Dedifferentiated amniotic fluid mesenchymal stem cell (primary cell): Measurements from ENCODE around the gene LRRC10B.

Source experiments
- DNase-seq: peaks from one replicate; pipeline ENCODE4 v3.0.0-alpha.2; 2016; ENCODE audit errors: extremely low spot score

The LRRC10B gene

DNA sequence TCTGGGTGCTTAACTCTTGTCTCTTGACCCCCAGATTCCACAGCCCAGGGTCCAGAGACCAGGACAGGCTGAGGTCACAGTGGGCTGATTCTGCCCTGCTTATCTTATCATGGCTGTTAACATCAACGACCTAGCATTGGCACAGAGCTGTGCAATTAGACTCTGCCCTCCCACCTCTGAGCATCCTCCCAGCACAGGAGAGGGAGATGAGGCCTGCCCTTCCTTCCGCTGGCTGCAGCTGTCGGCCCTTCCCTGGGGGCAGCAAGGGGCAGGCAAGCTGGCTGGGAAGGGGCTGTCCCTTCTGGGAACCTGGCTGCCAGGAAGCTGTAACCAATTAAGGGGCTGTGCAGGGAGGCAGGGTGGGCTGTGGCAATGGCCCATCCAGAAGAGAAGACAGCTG is 22.5 kb downstream of the LRRC10B start:
- no peak for DNase-seq

DNA sequence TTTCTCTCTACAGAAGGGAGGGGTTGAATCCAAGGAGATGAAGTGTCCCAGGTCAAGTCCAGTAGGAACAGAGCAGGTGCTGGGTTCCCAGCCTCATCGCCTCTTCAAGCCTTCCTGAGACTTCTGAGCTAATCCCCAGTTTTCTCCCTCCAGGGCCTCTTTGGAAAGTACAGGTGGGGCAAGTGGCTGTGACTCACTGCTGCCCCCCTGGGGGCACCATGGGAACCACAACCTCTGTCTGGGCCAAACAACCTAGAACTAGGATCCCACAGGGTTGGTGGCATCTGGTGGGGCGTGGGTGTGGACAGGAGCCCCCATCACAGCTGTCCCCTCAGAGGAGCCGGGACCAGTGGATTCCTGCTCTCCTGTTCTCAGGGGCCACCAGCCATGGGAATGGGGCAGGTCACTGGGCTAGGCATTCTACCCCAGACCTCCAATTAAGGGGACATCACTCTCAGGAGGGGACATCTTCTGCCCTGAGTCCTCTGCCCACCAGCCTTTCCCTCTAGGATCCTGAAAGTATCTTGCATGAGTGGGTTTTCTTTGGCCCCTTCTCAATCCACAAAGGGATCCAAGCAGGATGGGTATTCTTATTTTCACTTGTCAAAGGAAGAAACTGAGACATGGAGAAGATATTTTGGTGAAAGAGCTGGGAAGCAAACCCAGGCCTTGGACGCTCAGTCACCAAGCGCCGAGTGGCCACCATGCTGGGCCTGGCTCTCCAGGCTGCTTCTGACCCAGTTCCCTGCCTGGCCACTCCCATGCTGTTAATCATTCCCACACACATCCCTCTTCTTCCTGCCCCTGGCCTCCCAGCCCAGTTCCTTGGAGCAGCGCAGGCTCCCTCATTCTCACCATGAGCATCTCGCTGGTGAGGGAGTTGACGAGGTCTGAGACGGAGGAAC is 23.8 kb downstream of the LRRC10B start:
- DNase-seq: no peak

DNA sequence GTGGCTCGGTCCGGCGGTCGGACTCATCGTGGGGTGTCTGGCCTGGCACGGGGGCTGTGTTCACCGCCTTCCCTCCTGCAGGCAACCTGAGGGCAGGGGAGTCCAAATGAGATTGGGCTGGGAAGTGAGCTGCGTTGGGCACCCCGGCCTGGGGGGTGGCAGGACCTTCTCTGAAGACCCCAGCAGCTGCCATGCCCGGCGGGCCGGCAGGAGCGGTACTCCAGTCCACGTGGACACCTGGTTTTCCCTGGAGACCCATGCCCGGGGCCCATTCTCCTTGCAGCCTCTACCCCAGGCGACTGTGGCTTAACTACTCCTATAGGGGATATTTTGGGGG is 24.5 kb downstream of the LRRC10B start:
- DNase-seq: no peak

DNA sequence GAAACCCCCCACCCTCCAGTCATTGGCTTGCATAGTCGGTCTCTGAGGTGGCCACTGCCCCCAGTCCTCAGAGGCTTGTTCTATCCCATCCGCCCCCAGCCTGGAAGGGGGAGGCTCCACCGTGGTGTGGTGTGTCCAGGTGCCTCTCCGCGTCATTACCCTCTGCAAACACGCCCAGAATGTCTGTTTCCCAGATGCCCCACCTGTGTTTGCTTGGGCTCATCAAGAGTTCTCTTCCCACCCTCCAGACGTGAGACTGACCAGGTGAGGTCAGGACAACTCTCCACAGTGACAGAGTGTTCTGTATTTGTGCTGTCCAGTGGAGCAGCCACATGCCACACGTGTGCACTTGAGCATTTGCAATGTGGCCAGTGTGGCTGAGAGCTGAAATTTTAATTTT is 24.9 kb downstream of the LRRC10B start:
- no peak for DNase-seq

DNA sequence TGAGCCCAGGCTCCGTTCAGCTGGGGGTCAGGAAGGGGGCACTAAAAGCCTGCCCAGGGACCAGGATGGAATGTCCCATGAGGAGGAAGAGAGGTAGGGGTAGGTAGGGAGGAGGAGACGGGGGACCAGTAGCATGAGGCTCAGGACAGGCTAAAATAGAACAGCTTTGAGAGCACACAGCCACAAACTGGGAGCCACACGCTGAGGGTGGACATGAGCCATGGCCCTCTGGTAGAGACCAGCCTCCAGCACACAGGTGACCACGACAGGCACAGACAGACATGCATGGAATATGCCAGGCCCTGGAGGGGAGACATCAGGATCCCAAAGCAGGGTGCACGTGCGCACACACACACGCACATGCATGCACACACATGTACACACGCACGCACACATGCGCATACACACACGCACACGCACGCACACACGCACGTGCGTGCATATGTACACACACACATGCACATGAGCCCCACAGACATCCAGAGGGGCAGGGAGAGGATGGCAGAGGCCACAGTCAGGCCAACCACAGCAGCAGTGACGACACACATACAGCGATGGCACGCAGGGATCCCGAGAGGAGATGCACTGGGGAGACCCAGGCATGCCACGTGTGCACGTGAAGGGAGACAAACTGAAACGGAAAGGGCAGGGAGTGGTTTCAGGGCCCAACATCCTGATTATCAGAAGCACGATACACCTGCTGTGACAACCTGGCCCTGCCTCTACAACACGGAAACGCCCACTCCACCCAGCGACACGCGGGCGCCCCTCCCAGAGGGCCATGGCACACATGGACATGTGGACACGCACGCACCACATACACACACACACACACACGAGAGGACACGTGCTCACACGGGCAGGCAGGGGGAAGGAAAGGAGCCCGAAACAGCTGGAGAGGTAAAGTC is 25.7 kb downstream of the LRRC10B start:
- DNase-seq: no peak

DNA sequence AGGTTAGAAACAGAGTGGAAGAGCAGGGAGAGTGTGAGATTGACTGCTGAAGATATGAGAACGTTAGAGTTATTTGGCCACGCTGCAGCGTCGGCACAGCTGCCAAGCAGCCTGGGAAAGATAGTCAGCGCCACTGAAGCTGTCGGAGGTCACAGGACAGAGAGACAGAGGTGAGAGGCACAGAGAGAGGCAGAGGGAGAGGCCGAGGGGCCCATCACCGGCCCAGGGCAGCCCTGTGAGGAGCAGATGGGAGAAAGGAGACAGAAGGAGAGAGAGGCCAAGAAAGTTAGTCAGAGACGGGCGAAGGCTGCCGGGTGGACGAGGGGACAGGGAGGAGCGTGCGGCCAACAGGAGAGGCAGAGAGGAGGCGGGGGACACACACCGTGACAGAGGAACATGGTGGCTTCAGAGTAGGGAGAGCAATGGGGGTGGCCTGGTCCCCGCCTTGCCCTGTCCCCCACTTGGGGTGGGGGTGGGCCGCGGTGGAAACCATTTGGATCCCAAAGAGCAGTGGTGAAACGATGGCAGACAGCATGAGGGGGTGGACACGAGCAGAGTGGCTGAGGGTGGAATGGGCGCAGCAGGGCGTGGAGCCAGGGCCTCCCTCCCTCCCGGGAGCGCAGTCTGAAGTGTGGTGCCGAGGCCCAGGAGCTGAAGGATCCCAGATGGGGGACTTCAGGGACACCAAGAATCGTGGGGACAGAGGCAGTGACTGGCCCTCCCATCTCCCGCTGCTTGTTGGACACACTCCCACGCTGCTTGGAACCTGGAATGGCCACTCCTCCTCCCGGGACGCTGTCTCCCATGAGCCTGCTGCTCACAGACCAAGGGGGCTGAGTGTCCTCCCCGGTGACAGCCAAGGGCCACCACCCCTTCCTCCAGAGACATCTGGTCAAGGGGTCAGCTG is 26.6 kb downstream of the LRRC10B start:
- DNase-seq: no peak

DNA sequence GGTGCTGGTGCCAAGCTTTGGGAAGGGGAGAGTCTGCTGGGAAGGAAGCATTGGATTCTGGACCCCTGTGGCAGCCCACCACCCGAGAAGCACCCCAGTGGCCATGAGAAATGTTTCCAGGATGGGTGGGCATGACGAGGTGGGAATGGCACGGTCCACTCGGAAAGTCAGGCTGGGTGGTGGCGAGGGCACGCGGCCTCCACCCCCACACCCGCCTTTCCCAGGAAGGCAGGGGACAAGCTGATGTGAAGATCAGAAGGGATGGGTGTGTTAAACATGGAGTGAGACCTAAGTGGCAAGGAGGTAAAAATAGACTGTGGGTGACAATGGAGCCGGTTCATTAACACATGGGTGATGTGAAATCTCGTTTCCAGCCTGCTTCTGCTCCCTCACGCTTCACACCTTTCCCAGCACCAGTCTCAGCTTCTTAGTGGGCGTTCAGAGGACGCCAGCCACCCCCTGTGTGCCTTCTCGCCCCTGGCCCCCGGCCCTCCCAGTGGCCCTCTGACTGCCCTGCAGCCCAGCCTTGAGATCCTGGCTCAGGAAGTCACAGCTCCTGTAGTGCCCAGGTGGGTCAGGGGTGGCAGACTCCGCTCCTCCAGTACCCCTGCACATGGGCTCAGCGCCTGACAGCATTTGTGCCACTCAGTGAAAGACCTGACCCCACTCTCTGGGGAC is 27.6 kb downstream of the LRRC10B start:
- no peak for DNase-seq

DNA sequence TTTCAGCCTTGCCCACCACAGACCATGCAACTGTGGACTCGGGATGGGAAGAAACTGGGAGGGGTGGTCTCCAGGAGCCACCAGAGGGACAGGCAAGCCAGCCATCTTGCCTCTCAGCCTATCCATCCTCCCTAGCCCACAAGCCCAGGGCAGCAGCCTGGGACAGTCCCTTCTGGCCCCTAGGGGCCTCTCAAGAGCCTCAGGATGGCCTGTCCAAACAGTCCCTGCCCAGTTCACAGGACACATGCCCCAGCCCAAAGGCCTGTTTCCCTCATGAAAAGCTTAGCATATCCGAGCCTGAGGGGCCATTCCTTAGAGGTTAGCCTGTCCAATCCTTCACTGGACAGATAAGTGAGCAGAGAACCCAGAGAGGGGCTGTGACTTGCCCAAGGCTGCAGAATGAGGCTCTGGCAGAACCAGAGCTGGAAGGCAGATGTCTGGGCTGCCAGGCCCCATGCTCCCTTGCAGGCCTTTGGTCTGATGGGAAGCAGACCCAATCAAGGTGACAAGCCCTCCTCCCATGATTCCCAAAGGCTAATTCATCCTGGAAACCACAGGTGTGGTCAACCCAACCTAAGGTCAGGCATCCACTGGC is 28.2 kb downstream of the LRRC10B start:
- DNase-seq: no peak

DNA sequence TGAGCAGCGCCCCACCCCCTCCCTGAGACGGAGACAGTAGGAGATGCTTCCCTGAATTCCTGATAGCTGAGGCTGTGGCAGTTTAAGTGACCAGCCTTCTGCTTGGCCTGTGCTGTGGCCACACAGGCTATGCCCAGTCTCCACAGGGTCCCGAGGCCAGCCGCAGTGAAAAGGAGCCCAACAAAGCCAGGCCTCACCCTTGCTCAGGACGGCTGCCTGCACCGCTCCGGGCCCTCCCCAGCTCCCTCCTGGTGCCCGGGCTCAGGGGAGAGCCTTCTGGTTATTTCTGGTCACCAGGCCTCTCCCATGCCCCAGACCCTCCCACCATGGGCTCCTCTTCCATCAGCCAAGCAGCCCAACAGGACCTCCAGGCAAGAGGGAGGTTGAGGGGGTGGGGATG is 28.8 kb downstream of the LRRC10B start:
- no peak for DNase-seq

DNA sequence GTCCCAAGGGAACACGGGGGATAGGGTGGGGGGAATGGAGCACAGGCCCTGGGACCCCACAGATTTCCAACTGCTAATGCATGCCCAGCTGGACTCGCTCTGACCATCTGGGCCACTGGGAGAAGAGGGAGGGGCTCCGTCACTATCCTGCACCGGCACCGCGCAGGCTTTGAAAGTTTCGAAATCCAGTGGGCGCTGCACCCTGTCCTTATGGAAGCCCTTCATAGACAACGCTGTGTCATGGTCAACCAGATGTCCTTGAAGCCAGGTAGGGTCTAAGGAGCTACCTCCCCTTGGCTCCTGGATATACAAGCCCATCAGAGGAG is 30.1 kb downstream of the LRRC10B start:
- DNase-seq: no peak

DNA sequence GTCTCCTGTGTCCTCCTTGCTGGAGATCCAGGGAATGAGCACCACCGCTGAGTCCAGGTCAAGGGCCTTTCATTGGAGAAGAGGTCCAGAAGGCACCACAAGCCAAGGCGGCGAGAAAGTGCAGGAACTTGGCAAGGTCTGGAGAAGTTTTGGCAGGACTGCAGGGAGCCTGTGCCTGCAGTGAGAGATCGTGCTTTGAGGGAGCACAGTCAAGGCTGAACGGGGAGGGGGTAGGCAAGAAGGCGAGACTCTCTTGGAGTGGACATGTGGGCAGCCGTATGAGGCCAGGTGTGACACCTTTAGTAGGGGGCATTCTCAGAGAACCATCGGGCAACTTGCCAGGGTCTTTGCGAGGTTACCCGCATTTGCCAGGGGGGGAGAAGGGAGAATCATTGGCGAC is 30.5 kb downstream of the LRRC10B start:
- no peak for DNase-seq

DNA sequence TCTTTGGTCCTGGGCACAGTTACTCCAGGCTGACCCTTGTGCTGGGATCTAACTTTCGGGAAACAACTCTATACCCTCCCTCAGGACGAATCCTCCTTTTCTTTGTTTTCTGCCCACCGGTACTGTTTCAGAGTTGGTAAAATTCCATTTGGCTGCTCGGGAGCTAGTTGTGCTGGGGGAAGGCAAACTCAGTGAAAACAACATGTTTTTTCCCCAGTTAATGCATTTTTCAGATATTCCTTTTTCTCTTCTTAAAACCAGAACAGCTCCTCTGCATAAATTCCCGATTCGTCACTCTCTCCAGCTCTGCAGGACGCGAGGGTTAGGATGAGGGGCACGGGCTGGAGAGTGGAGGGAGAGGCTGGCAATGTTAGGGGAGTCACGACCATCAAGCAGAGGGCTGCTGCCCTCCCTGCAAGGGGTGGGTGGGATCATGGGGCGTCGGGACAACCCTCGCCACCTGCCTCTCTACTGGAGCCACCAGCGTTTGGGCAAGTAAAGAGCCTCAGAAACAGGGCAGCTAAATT is 31.3 kb downstream of the LRRC10B start:
- no peak for DNase-seq

DNA sequence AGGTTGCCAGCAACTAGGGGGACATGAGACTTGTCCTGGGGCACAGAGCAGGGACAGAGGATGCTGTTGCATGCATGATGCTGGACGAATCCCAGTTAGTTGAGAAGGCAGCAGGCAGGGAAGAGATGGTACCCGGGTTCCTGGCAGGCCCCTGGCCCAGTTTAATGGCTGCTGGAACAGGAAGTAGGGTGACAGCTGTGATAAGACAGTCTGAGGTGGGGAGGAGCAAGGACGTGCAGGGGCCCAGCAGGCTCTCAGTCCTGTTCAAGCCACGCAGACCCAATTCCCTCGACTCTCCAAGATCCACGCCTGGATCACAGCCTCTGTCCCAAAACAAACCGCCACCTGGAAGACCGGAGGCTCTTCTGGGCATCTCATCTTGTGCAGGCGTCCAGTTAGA is 32.0 kb downstream of the LRRC10B start:
- no peak for DNase-seq

DNA sequence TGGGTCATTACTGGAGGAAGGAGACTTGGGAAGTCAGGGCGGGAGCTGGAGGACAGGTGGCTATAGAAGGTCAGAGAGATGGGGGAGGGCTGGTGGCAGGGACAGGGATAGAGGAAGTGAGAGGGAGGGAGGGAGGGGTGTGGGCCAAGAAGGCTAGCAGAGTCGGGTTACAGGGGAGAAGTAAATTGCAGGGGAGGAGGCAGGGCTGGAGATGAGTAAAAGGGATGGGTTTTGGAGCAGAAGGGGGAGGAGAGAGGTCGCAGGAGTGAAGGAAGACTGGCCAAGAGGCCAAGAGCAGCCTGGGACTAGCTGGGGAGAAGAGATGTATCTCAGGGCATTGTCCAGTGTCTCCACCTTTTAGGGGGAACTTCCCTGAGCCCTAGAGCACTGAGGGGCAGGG is 33.0 kb downstream of the LRRC10B start:
- DNase-seq: no peak

DNA sequence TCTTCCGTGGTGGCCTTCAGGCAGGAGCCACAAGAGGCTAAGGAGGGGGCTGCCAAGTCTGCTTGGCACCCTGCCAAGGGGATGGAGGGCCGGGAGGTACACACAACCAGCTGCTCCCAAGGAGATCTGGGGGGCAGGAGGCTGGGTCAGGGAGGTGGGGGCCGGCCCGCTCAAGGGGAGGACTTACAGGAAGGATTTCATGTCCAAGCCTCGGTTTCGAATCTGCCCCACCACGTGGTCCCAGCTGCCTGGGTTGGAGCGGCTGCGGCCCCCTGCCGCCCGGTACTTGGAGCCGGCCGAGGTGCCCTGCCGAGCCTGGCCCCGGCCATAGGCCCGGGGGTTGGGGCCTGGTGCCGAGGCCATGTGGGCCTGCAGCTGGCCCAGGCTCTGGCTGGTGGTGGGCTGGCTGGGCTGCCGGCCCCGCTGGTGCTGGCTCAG is 33.5 kb downstream of the LRRC10B start:
- no peak for DNase-seq

DNA sequence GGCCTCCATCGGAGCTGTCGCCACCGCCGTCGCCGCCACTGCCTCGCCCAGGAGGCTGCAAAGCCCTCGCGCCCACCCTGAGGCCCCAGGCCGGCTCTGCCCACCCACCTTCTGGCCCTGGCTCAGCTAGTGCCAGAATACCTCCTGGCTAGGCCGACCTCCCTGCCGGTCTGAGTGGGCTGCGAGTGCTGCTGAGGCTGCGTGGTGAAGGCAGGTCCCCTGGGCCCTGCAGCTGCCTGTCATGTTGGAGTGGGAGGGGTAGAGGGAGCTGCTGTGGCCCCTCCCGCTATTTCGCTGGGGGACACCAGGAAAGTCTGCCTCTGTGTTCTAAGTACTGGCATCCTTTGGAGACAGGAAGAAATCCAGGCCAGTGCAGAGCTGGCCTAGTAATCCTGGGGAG is 34.2 kb downstream of the LRRC10B start:
- DNase-seq: no peak

DNA sequence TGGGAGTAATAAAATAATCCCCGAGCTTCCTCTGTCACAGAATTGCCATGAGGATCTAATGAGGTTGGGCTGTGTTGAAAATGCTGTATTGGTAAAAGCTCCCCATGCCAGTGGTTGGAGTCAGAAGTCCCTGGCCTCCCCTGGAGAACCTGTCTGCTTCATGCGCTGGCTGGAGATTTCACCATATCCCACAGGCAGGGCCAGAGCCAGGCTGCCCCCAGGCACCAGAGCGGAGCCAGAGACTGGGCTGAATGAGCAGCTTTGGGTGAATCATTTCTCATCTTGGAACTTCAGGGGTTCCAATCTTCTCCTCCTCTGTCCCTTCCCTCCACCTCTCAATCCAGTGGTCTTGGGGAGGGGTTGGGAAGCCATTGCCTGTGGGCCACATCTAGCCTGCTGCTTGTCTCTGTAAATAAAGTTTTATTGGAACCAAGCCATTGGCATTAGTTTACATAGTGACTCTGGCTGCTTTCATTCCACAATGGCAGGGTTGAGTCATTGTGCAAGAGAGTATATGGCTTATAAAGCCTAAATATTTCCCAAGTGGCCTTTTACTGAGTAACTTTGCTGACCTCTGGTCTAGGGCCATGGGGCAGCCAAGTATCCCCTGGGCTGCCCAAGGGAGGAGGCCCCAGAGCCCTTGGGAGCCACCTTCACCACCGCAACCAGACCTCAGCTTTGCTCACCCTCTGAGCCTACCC is 35.2 kb downstream of the LRRC10B start:
- DNase-seq: no peak

DNA sequence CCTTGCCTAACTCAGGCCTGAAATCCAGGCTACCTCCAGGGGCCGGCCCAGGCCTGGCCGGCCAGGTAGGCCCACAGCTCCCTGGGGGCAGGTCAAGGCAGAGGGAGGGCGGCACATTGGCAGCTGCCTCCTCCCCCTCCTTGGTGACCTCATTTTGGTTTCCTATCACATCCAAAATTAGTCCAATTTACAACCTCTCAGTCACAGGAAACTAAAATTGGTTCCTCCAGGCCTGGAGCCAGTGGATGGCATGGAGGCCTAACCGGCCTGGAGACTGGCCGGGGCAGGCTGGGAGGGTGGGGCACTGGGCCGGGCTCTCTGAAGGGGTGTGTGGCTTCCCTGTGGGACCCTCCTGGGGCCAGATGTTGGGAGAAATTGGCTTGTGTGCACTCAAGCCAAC is 35.9 kb downstream of the LRRC10B start:
- no peak for DNase-seq

DNA sequence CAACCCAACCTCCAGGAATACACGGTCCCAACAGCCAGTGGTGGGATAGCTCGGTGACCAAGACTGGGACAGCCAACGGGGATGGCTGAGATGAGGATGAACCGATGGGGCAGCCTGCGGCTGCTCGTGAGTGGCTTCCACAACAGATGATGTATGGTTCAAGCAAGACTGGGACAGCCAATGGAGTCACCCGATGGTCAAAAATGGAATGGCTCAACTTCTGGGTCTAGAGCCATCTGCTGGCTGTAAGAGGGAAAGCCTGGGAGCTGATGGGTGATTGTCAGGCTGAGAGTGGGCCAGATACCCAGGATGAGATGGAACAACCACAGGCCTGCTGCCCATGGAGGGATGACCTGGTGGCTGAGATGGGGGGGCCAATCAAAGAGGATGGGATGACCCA is 36.8 kb downstream of the LRRC10B start:
- DNase-seq: no peak

DNA sequence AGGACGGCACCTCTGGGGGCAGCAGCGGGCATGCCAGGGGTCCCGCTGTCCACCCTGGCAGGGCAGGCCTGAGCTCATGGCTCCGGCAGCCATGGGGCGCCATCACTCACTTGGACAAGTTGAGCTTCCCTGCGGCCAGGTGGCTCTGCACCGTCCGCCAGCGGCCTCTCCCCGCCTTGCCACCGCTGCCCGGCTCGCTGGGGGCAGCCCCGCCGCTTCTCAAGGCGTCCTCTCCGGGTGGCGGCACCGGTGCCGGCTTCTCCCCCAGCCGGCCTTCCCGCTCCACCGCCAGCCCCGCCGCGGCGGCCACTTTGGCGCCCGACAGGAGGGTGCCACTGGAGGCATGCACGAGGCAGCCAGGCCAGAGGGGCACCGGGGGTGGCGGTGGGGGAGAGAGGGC is 37.4 kb downstream of the LRRC10B start:
- DNase-seq: no peak
